ENCODE data around the gene HEATR9.

GRCh38 chr17:35842239-35842638 is 26.5 kb downstream of the HEATR9 start:
- no peak for TF ChIP-seq ZNF274 (IDR thresholded peaks at IDR 0.05; ENCODE audit: low read depth, low read length)
- no peak for TF ChIP-seq YY1 (IDR thresholded peaks at IDR 0.05; ENCODE audit: insufficient read depth, insufficient read length)
- no peak for TF ChIP-seq SUZ12 (IDR thresholded peaks at IDR 0.05; ENCODE audit: extremely low read depth, insufficient read depth, insufficient read length)
